Testis (tissue), 2 donors: ENCODE measurements around the gene RNF141.

Experiments
- CTCF ChIP-seq, 3 experiments: fragments of 450-650 bp in 2 of 3; fragments of 200-600 bp in 1 of 3; sonication (generic) in 1 of 3; IDR thresholded peaks; one replicate each; pipeline ENCODE4 v1.5.1; 2016 to 2019; ENCODE audit warnings: antibody characterized with exemption in 3 of 3, mild to moderate bottlenecking in 2 of 3, moderate library complexity in 1 of 3
- POLR2A ChIP-seq: fragments of 450-650 bp; IDR thresholded peaks from one replicate; pipeline ENCODE4 v1.6.1; 2017; ENCODE audit warnings: antibody characterized with exemption, mild to moderate bottlenecking, moderate library complexity

GRCh38 chr11:10566257-10566957, 25.4 kb upstream of the RNF141 start:
- no peak for TF ChIP-seq CTCF (IDR thresholded peaks at IDR 0.05)
- TF ChIP-seq POLR2A: no peak
